NCI-H526 (cell line): Measurements from ENCODE around the gene SPEG.

Source experiments
- DNase-seq, 2 experiments: peaks; one replicate each; lab custom pipeline; 2025; lab: John Stamatoyannopoulos, UW

SPEG gene

DNA sequence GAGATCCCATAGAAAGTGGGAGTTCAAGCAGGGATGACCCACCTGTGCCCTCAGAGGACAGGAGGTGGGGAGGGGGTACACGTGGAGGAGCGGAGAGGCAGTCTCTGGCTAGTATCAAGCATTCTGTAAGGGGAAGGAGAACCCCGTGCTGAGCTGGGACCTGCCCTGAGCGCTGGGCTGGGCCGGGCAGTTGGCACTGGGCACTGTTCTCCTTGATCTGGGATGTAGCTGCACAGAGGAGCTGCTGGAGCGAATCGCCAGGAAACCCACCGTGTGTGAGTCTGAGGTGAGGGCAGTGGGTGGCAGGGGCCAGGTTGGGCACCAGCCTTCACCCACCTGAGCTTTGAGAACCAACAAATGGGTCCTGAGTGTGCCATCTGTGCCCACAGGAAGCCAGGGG is 44.3 kb downstream of the SPEG start:
- DNase-seq: no peak

DNA sequence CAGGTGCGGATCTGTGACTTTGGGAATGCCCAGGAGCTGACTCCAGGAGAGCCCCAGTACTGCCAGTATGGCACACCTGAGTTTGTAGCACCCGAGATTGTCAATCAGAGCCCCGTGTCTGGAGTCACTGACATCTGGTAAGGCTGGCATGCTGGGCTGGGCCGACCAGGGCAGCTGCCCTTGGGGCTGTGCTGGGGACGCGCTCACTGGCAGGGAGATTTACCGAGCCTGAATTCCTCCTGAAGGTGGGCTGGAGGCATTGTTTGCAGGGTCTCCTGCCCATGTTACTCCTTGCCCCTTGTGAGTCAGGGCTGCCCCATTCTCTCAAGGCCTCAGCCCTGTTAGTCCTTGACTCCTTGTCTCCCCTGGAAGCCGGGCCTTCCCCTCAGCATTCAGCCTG is 45.4 kb downstream of the SPEG start:
- no peak for DNase-seq

- DNase-seq: no peak
Measured at GRCh38 chr2:219482674-219483405, 48.2 kb downstream of the SPEG start.

DNA sequence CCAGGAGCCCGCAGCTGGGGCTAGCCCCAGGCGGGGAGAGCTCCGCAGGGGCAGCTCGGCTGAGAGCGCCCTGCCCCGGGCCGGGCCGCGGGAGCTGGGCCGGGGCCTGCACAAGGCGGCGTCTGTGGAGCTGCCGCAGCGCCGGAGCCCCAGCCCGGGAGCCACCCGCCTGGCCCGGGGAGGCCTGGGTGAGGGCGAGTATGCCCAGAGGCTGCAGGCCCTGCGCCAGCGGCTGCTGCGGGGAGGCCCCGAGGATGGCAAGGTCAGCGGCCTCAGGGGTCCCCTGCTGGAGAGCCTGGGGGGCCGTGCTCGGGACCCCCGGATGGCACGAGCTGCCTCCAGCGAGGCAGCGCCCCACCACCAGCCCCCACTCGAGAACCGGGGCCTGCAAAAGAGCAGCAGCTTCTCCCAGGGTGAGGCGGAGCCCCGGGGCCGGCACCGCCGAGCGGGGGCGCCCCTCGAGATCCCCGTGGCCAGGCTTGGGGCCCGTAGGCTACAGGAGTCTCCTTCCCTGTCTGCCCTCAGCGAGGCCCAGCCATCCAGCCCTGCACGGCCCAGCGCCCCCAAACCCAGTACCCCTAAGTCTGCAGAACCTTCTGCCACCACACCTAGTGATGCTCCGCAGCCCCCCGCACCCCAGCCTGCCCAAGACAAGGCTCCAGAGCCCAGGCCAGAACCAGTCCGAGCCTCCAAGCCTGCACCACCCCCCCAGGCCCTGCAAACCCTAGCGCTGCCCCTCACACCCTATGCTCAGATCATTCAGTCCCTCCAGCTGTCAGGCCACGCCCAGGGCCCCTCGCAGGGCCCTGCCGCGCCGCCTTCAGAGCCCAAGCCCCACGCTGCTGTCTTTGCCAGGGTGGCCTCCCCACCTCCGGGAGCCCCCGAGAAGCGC is 49.1 kb downstream of the SPEG start:
- DNase-seq: peak in 1 of 2 experiments; percentile 52

DNA sequence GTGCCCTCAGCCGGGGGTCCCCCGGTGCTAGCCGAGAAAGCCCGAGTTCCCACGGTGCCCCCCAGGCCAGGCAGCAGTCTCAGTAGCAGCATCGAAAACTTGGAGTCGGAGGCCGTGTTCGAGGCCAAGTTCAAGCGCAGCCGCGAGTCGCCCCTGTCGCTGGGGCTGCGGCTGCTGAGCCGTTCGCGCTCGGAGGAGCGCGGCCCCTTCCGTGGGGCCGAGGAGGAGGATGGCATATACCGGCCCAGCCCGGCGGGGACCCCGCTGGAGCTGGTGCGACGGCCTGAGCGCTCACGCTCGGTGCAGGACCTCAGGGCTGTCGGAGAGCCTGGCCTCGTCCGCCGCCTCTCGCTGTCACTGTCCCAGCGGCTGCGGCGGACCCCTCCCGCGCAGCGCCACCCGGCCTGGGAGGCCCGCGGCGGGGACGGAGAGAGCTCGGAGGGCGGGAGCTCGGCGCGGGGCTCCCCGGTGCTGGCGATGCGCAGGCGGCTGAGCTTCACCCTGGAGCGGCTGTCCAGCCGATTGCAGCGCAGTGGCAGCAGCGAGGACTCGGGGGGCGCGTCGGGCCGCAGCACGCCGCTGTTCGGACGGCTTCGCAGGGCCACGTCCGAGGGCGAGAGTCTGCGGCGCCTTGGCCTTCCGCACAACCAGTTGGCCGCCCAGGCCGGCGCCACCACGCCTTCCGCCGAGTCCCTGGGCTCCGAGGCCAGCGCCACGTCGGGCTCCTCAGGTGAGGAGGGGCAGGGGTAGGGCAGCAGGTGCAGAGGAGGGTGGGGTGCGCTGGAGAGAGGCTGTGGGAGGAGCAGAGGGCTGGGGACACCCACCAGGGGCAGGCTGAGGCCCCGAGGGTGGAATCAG is 49.9 kb downstream of the SPEG start:
- peak in 1 of 2 experiments; percentile 52 for DNase-seq

GRCh38 chr2:219485201-219485580 is 50.5 kb downstream of the SPEG start:
- no peak for DNase-seq

GRCh38 chr2:219486380-219486959 is 51.8 kb downstream of the SPEG start:
- DNase-seq: peak in 1 of 2 experiments; percentile 34

DNA sequence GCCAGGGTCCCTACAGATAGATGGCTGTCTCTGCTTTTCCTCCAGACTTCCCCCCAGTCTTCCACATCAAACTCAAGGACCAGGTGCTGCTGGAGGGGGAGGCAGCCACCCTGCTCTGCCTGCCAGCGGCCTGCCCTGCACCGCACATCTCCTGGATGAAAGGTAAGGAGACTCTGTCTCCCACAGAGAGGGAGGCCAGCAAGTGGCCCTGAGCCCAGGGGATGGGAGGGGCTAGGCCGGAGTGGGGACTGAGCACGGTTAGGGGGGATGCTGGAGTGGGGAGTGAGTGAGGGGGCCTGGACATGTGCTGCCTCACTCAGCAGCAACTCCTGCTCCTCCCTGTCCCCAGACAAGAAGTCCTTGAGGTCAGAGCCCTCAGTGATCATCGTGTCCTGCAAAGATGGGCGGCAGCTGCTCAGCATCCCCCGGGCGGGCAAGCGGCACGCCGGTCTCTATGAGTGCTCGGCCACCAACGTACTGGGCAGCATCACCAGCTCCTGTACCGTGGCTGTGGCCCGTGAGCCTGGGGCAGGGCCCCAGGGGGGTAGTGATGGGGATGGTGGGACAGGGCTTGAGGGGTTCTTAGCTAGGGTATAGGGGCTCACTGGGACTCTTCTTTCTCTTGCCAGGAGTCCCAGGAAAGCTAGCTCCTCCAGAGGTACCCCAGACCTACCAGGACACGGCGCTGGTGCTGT is 53.7 kb downstream of the SPEG start:
- DNase-seq: no peak

- no peak for DNase-seq
Measured at GRCh38 chr2:219488844-219489194, 54.2 kb downstream of the SPEG start.

DNA sequence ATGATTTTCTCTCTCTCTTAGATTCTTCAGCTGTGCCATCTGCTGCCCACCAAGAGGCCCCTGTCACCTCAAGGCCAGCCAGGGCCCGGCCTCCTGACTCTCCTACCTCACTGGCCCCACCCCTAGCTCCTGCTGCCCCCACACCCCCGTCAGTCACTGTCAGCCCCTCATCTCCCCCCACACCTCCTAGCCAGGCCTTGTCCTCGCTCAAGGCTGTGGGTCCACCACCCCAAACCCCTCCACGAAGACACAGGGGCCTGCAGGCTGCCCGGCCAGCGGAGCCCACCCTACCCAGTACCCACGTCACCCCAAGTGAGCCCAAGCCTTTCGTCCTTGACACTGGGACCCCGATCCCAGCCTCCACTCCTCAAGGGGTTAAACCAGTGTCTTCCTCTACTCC is 54.7 kb downstream of the SPEG start:
- no peak for DNase-seq

DNA sequence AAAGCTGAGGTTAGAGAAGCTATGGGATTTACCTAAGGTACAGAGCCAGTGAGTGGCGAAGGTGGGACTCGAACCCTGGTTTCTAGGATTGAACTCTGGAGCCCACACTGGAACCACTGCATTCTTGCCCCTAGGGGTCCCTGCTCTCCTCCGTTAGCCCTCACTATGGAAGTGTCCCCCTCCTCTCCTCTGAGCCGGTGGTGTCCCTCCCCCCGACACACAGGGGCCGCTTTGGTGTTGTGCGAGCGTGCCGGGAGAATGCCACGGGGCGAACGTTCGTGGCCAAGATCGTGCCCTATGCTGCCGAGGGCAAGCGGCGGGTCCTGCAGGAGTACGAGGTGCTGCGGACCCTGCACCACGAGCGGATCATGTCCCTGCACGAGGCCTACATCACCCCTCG is 55.5 kb downstream of the SPEG start:
- DNase-seq: no peak

- no peak for DNase-seq
Measured at GRCh38 chr2:219490600-219491130, 56.0 kb downstream of the SPEG start.

DNA sequence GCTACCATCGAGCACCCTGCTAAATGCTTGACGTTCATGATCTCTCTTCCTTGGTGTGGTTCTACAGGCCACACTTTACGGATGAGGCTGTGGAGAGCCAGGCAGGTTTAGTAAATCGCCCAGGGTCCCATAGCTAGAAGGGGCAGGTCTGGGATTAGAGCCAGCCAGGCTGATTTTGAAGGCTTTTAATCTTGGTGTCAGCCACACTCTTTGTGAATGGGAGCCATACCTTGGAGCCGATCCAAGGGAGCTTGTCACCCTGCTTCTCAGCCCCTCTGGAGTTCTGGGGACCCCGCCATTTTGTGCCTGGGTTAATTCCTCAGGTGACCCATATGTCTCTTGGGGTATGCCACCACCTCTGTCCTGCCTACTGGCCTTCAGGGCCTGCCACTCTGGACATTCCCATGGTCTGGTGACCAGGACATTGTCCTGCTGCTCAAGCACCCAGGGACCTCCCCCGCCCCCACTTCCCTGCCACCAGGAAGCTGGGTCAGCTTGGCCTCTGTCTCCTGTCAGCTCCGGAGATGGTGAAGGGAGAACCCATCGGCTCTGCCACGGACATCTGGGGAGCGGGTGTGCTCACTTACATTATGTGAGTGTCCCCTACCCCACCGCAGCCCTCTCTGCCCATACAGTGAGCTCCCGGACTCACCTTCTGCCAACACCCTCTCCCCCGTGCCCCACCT is 56.8 kb downstream of the SPEG start:
- no peak for DNase-seq

- DNase-seq: no peak
Measured at GRCh38 chr2:219492575-219492974, 57.9 kb downstream of the SPEG start.

DNA sequence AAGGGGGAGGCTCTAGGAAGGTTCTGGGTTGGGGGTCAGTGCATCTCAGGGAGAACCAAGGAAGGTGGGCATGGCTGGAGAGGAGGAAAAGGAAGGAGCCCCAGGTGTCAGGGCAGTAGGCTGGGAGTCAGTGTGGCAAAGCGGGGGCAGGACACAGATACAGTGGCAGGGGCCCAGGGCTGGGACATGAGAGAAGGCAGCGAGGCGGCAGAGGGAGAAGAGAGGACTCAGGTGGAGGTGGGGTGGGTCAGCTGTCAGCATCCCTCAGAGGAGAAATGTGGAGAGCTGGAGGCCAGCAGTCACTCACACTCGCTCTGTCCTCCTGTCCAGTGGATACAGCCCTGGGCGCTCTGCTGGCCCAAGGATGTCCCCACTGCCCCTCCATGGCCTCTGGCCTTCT is 58.4 kb downstream of the SPEG start:
- no peak for DNase-seq

DNA sequence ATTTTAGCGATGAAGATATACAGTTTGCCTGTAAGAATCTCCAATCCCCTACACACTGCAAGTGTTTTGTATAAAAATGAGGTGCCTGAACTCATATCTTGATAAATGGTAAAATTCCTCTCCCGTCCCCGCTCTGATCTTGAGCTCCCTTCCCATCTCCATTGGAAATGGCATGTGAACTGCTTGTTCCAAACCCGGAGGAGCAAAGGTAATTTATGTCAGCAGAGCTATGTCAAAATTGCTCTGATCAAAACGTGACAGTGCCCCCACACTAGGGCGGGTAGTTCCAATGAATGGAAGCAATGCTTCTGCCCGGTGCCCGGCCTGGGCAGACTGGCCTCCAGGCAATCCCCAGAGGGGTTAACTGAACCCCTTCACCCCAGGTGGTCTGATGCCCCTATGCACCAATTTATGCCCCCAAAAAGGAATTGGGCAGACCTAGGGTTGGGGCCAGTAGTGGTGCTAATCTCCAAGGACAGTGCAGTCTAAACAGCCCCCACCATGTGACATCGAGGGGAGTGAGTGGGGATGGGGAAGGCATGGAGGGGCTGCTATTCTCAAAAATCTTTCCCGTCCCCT is 60.4 kb downstream of the SPEG start:
- no peak for DNase-seq

GRCh38 chr2:219495531-219496122 is 61.0 kb downstream of the SPEG start:
- peak; percentile 33 to 80 for DNase-seq

DNA sequence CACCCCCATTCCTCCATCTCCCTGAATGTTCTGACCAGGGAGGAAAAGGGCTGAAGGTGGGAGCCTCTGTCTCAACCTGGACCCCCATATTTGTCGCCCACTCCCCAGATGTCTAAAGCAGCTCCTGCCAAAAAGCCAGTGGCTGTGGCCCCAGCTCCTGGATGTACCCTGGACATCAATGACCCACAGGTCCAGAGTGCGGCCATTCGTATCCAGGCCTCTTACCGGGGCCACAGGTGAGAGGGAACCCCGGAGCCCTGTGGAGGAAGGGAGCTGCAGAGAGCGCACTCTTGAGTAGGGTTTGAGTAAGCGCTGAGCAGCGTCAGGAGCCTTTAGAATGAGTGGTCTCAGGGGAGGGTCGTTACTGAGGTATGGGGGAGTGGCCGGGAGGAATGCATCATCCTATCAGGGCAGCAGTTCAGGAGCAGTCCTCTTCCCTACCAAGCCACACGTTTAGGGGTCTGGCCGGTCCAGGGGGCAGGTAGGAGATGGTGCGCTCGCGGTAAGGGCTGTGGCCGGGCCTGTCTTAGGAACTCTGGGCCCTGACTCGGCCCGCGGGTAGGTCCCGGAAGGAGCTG is 61.7 kb downstream of the SPEG start:
- no peak for DNase-seq

DNA sequence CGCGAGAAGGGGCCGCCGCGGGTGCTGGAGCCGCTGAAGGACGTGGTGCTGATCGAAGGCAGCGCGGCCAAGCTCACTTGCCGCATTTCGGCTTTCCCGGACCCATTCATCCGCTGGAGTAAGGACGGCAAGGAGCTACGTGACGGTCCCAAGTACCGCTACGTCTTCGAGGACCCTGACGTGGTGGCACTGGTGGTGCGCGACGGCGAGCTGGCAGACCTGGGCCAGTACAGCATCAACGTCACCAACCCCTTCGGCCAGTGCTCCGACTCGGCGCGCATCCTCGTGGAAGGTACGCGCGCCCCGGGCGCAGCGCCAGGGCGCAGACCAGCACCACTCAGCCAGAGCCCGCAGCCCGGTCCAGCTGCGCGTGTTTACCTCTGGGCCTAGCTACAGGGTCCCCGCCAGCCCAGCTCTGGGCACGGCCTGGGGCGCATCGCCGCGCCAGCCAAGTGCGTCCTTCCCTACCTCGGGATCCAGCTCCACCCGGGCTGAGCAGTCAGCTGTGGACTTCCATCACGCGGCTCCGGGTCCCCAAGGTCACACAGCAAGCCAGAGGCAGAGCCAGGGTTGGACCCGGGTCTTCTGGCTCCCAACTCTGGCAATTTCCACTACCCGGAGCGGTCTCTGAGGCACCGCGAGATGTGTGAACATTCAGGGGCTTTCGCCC is 62.3 kb downstream of the SPEG start:
- peak in 1 of 2 experiments; percentile 26 for DNase-seq
